ENCODE data around the gene FBXL14.

FBXL14 gene

DNA sequence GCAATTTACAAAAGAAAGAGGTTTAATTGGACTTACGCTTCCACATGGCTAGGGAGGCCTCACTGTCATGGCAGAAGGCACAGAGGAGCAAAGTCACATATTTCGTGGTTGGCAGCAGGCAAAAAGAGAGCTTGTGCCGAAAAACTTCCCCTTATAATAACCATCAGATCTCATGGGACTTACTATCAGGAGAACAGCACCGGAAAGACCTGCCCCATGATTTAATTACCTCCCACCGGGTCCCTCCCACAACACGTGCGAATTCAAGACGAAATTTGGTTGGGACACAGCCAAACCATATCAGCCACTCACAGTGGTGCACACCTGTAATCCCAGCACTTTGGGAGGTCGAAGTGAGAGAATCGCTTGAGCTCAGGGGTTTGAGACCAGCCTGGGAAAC, 68.5 kb downstream of the FBXL14 start:
- TF ChIP-seq, protein P1, sequence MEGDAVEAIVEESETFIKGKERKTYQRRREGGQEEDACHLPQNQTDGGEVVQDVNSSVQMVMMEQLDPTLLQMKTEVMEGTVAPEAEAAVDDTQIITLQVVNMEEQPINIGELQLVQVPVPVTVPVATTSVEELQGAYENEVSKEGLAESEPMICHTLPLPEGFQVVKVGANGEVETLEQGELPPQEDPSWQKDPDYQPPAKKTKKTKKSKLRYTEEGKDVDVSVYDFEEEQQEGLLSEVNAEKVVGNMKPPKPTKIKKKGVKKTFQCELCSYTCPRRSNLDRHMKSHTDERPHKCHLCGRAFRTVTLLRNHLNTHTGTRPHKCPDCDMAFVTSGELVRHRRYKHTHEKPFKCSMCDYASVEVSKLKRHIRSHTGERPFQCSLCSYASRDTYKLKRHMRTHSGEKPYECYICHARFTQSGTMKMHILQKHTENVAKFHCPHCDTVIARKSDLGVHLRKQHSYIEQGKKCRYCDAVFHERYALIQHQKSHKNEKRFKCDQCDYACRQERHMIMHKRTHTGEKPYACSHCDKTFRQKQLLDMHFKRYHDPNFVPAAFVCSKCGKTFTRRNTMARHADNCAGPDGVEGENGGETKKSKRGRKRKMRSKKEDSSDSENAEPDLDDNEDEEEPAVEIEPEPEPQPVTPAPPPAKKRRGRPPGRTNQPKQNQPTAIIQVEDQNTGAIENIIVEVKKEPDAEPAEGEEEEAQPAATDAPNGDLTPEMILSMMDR (IDR thresholded peaks at IDR 0.05; ENCODE audit: low read depth, low read length) = no peak
- H3K4me3 ChIP-seq (replicated peaks in 1 of 2; ENCODE audit: low read depth in 2 of 2, low read length in 2 of 2) = no peak overlapping the region
- no peak for DNase-seq (ENCODE audit: low read depth in 2 of 2)

DNA sequence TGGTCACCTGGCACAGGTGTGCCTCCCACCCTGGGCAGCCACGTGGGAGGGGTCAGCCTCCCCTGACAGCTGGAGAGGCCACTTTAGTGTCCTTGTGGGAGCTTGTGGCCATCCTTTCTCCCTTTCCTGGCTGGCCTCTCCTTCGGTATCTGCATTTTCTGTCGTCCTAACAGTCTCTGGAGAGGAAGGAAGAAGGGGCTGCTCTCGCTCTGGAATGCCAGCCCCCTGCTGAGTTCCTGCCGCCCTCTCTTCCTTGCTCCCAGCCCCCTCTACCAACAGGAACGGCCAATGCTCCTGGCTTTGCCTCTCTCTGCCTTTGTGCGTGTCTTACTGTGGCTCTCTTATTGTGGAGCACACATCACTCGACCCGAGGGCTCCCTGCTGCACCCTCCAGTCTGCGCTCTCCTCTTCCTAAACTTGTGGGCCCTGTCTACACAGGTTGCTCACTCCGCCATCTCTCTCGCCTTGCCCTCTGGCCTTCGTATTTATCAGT, 70.8 kb downstream of the FBXL14 start:
- H3K4me3 ChIP-seq (replicated peaks in 1 of 2; ENCODE audit: low read depth in 2 of 2, low read length in 2 of 2) = no peak overlapping the region
- TF ChIP-seq, protein P1 (IDR thresholded peaks at IDR 0.05; ENCODE audit: low read depth, low read length) = no peak
- no peak for DNase-seq (ENCODE audit: low read depth in 2 of 2)

DNA sequence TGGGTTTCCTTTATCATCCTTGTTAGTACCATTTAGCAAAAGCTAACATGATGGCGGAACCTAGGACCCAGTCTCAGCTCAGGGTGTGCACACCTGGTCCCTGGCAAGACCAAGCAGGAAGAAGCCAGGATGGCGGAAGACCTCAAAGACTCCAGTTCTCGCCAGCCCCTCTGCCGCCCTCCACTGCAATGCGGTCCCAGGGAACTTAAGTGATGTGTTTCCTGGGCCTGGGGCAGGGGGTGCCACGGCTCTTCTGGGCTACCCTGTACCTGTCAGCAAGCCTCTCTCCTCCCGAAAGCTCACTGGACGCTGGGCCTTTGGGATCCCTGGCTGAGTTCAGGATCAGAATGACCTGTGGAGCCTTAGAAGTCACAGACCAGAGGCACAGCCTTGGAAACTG, 71.3 kb downstream of the FBXL14 start:
- TF ChIP-seq, protein P1 (IDR thresholded peaks at IDR 0.05; ENCODE audit: low read depth, low read length) = no peak
- no peak for DNase-seq (ENCODE audit: low read depth in 2 of 2)
- H3K4me3 ChIP-seq (replicated peaks in 1 of 2; ENCODE audit: low read depth in 2 of 2, low read length in 2 of 2) = no peak overlapping the region

DNA sequence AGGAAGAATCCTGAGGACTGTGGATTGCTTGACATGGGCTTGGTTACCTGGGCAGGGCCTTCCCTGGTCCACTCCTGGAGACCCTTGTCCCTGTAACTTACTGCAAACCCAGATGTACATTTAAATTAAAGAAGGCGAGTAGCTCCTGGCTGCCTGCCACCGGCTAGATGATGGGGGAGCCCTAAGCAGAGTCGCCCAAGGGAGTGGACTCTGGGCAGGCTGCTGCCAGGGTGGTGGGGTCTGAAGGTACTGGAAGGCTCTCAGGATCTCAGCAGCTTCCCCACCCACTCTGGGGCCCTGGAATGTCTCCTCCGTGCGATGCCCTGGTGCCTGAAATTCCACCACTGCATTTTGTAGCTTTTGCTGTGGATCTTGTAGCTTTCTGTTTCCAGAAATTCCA, 74.7 kb downstream of the FBXL14 start:
- TF ChIP-seq, protein P1 (IDR thresholded peaks at IDR 0.05; ENCODE audit: low read depth, low read length) = no peak

DNA sequence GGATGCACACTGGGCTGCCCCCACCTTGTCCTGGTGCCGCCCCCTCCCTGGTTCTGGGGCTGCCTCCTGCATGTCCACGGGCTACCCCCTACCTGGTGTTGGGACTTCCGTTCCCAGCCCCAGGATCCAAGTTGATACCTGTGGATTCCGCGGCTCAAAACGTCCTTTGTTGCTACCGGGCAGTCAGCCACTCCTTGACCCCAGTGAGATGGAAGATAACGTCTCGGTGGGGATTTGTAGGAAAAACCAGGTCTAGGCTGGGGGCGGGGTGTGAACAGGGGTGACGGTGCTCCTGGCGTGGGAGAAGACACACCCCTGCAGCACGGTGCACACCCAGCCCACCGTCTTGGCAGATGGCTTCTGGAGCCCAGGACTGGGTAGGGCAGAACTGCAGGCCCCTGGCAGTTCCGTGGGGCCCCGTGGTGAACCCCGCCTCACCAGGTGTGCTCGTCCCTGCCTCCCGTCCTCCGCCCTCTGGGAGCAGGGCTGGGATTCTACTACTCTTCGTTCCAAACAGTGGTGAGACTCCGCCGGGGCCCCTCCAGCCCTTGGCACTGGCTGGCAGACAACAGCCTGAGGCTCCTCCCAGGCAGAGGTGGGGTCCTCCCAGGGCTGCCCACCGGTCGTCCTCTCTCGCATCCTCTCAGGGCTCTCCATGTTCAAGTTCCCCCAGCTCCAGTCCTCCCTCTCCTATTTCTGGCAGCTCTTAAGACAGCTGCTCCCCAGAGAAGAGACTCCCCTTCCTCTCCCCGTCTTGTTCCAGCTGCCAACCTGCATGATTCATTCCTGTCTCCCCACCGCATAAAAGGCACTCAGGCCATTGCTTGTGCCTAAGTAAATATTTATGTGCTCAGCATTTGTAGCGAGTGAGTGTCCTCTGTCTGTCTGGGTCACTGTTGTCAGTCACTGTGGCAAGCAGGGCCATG, 75.5 kb downstream of the FBXL14 start:
- peak; percentile 65 to 94 for DNase-seq (ENCODE audit: low read depth in 2 of 2)
- H3K4me3 ChIP-seq (replicated peaks in 1 of 2; ENCODE audit: low read depth in 2 of 2, low read length in 2 of 2) = peak overlapping the region in 1 of 2 donors; percentile 4
- TF ChIP-seq, protein P1 (IDR thresholded peaks at IDR 0.05; ENCODE audit: low read depth, low read length) = no peak

More for the DNA sequence above, 74.7 kb downstream of the FBXL14 start:
- H3K4me3 ChIP-seq (replicated peaks in 1 of 2; ENCODE audit: low read depth in 2 of 2, low read length in 2 of 2) = no peak overlapping the region
- no peak for DNase-seq (ENCODE audit: low read depth in 2 of 2)

DNA sequence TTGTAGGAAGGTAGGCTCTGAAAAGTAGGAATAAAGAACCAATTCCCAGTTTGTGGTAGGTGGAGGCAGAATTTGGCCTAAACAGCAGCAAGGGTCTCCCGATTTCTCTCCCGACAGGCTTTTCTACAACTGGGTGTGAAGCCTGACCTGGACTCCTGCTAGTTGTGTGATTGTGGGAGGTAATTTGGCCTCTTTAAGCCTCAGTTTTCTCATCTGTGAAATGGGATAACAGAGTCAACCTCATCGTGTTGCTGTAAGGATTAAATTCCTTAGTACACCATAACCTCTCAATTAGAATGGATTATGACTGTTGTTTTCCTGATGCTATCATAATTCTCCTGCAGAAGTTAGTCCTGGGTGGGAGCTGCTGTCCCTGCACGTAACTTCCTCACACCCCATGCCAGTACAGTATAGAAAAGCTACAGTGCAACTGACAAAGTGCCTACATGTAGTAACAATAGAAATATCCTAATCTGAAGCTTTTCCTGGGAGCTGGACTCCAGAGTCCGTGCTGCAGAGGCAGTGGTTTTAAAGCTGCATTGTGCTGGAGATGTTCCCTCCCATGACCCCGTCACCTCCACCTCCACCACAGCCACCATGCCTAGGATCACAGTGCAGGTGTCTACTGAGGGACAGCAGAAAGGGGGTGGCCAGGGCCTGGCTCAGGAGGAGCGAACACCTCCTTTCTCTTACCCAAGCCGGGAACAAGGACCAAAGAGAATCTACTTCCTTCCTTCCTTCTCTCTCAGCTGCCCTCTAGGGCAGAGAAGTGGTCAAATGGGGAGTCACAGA, 76.5 kb downstream of the FBXL14 start:
- H3K4me3 ChIP-seq (replicated peaks in 1 of 2; ENCODE audit: low read depth in 2 of 2, low read length in 2 of 2) = no peak overlapping the region
- TF ChIP-seq, protein P1 (IDR thresholded peaks at IDR 0.05; ENCODE audit: low read depth, low read length) = no peak
- no peak for DNase-seq (ENCODE audit: low read depth in 2 of 2)

All from cardiac fibroblast (primary cell).